Panc1 (cell line): ENCODE measurements around the gene GSTT4.

ENCODE experiments used
- CTCF ChIP-seq: fragments of 450-650 bp; IDR thresholded peaks from 2 replicates; pipeline ENCODE4 v1.5.1; 2017; ENCODE audit warnings: mild to moderate bottlenecking
- POLR2AphosphoS5 ChIP-seq: IDR thresholded peaks from 2 replicates; pipeline ENCODE4 v1.6.1; 2012; ENCODE audit warnings: mild to moderate bottlenecking, low read depth, low read length, moderate library complexity
- REST ChIP-seq, 2 experiments: IDR thresholded peaks; 2 replicates each; pipeline ENCODE4 v1.6.1; 2011 to 2012; ENCODE audit warnings: low read depth in 2 of 2, control low read depth in 1 of 2, low read length in 1 of 2, mild to moderate bottlenecking in 1 of 2, moderate library complexity in 1 of 2; ENCODE audit not compliant: insufficient read depth in 1 of 2
- SIN3A ChIP-seq: IDR thresholded peaks from 2 replicates; pipeline ENCODE4 v1.6.1; 2012; ENCODE audit warnings: low read depth, mild to moderate bottlenecking, low read length, moderate library complexity, borderline replicate concordance; ENCODE audit not compliant: insufficient read depth
- TCF7L2 ChIP-seq: IDR thresholded peaks from 2 replicates; pipeline ENCODE4 v1.6.1; 2011; ENCODE audit warnings: mild to moderate bottlenecking, low read depth, low read length, inconsistent platforms

- TF ChIP-seq CTCF, result no peak
- TF ChIP-seq REST (IDR thresholded peaks at IDR 0.05; ENCODE audit: insufficient read depth in 1 of 2, low read depth in 2 of 2, low read length in 1 of 2), result no peak
- no peak for TF ChIP-seq TCF7L2
- TF ChIP-seq POLR2AphosphoS5, result no peak
- no peak for TF ChIP-seq SIN3A
Observed at GRCh38 chr22:24008381-24009226, 3.4 kb upstream of the GSTT4 start.
